ENCODE data around the gene MAN1A1.

MAN1A1 gene

DNA sequence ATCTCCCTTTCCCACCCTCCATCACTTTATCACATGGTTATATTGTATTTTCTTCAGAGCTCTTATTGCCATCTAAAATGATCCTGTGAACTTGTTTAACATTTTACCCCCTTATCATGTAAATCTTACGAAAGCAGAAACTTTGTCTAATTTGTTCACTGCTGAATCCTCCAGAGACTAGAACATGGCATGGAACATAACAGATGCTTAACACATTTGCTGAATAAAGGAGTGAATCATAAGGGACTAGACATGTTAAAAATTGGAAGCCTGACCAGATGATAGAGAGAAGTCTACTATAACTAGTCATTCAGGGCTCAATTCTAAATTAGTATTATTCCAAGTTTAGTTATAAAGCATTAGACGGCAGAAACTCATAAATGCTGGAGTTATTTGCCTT, 73.3 kb downstream of the MAN1A1 start:
- no peak overlapping the region for H3K4me3 ChIP-seq (replicated peaks; ENCODE audit: insufficient read depth, low read length)
- no peak overlapping the region for H3K27ac ChIP-seq (replicated peaks)
- no peak for DNase-seq (ENCODE audit: low read depth in 1 of 2, low spot score in 1 of 2)
- H3K27me3 ChIP-seq (ENCODE audit: insufficient read depth, poor library complexity, severe bottlenecking): no peaks in the 10 kb centered on the region
- TF ChIP-seq, protein P1, sequence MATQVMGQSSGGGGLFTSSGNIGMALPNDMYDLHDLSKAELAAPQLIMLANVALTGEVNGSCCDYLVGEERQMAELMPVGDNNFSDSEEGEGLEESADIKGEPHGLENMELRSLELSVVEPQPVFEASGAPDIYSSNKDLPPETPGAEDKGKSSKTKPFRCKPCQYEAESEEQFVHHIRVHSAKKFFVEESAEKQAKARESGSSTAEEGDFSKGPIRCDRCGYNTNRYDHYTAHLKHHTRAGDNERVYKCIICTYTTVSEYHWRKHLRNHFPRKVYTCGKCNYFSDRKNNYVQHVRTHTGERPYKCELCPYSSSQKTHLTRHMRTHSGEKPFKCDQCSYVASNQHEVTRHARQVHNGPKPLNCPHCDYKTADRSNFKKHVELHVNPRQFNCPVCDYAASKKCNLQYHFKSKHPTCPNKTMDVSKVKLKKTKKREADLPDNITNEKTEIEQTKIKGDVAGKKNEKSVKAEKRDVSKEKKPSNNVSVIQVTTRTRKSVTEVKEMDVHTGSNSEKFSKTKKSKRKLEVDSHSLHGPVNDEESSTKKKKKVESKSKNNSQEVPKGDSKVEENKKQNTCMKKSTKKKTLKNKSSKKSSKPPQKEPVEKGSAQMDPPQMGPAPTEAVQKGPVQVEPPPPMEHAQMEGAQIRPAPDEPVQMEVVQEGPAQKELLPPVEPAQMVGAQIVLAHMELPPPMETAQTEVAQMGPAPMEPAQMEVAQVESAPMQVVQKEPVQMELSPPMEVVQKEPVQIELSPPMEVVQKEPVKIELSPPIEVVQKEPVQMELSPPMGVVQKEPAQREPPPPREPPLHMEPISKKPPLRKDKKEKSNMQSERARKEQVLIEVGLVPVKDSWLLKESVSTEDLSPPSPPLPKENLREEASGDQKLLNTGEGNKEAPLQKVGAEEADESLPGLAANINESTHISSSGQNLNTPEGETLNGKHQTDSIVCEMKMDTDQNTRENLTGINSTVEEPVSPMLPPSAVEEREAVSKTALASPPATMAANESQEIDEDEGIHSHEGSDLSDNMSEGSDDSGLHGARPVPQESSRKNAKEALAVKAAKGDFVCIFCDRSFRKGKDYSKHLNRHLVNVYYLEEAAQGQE (IDR thresholded peaks at IDR 0.05; ENCODE audit: insufficient replicate concordance, low read depth): no peak
- TF ChIP-seq, protein P2, sequence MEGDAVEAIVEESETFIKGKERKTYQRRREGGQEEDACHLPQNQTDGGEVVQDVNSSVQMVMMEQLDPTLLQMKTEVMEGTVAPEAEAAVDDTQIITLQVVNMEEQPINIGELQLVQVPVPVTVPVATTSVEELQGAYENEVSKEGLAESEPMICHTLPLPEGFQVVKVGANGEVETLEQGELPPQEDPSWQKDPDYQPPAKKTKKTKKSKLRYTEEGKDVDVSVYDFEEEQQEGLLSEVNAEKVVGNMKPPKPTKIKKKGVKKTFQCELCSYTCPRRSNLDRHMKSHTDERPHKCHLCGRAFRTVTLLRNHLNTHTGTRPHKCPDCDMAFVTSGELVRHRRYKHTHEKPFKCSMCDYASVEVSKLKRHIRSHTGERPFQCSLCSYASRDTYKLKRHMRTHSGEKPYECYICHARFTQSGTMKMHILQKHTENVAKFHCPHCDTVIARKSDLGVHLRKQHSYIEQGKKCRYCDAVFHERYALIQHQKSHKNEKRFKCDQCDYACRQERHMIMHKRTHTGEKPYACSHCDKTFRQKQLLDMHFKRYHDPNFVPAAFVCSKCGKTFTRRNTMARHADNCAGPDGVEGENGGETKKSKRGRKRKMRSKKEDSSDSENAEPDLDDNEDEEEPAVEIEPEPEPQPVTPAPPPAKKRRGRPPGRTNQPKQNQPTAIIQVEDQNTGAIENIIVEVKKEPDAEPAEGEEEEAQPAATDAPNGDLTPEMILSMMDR (IDR thresholded peaks at IDR 0.05; ENCODE audit: insufficient read depth, low read length): no peak
- TF ChIP-seq POLR2AphosphoS5 (IDR thresholded peaks at IDR 0.05; ENCODE audit: low read depth) (no peak), SPI1 (IDR thresholded peaks at IDR 0.05; ENCODE audit: borderline replicate concordance, low read depth) (no peak), GABPA (IDR thresholded peaks at IDR 0.05; ENCODE audit: low read depth) (no peak)

DNA sequence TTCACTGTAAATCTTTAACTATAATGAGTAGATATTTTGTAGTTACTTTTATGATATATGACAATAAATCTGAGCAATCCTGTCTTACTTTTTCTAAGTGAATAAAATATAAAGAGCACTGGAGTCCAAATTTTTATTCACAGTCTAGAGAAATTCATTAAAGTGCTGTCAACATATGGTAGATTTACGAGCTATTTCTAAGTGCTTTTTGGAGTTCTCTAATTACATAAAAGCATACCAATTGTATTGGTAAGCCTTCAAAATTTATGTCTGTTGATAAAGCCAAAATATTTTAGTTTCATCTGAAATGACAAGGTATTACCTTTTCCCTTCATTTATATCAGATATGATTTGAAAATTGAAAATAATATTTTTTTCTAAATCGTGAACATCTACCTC, 75.4 kb downstream of the MAN1A1 start:
- no peaks in the 10 kb centered on the region for H3K27me3 ChIP-seq (ENCODE audit: insufficient read depth, poor library complexity, severe bottlenecking)
- no peak for TF ChIP-seq SPI1 (IDR thresholded peaks at IDR 0.05; ENCODE audit: borderline replicate concordance, low read depth)
- TF ChIP-seq POLR2AphosphoS5 (IDR thresholded peaks at IDR 0.05; ENCODE audit: low read depth): no peak
- TF ChIP-seq, protein P1 (IDR thresholded peaks at IDR 0.05; ENCODE audit: insufficient replicate concordance, low read depth): no peak
- TF ChIP-seq, protein P2 (IDR thresholded peaks at IDR 0.05; ENCODE audit: insufficient read depth, low read length): no peak
- no peak for TF ChIP-seq GABPA (IDR thresholded peaks at IDR 0.05; ENCODE audit: low read depth)
- no peak overlapping the region for H3K4me3 ChIP-seq (replicated peaks; ENCODE audit: insufficient read depth, low read length)
- H3K27ac ChIP-seq (replicated peaks): no peak overlapping the region
- DNase-seq (ENCODE audit: low read depth in 1 of 2, low spot score in 1 of 2): no peak

DNA sequence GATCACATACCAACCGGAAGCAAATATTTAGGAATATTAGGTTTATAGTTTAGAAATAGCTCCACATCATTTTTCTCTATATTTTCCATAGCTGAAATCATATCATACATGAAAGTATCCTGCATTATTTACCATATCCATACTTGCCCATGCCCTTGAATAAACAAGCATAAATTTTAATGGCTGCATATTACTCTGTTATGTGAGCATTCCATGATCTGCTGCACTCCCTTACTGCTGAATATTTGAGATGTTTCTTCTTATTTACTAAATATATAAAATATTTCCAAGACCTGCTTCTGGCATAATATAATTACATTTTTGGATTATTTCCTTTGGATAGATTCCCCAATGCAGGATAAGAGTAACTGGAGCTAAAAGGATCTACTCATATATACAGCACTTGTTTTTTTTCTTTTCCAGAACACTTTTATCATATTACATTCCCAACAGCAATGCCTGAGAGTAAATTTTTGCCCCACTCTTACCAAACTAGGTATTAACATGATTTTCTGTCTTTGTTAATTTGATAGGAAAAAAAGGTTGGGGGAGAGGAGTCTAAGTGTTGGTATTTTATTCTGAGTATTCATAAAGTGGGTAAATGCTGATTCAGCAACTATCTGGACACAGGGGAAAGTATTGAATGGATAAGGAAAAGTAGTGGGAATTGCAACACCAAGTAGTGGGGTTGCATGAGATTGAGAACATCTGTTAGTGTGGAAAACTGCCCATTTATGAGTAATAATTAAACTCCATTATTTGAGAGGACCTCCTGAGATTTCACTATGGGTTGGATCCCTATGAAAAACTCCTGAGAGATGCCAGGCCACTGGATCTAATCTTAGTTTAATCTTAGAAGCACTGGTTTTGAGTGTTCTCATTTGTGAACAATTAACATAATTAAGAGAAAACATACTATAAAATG, 76.0 kb downstream of the MAN1A1 start:
- Histone ChIP-seq H3K27ac (replicated peaks) (no peak overlapping the region), H3K27me3 (ENCODE audit: insufficient read depth, poor library complexity, severe bottlenecking) (no peaks in the 10 kb centered on the region), H3K4me3 (replicated peaks; ENCODE audit: insufficient read depth, low read length) (no peak overlapping the region)
- TF ChIP-seq GABPA (IDR thresholded peaks at IDR 0.05; ENCODE audit: low read depth): no peak
- TF ChIP-seq, protein P1 (IDR thresholded peaks at IDR 0.05; ENCODE audit: insufficient replicate concordance, low read depth): no peak
- TF ChIP-seq, protein P2 (IDR thresholded peaks at IDR 0.05; ENCODE audit: insufficient read depth, low read length): no peak
- TF ChIP-seq POLR2AphosphoS5 (IDR thresholded peaks at IDR 0.05; ENCODE audit: low read depth): no peak
- no peak for TF ChIP-seq SPI1 (IDR thresholded peaks at IDR 0.05; ENCODE audit: borderline replicate concordance, low read depth)
- DNase-seq (ENCODE audit: low read depth in 1 of 2, low spot score in 1 of 2): no peak

Measured in HL-60 (cell line).